Uterus (tissue), 2 donors: Measurements from ENCODE around the gene KANSL1.

Source experiments
- POLR2A ChIP-seq, 2 donors: fragments of 450-650 bp; IDR thresholded peaks; one replicate each; pipeline ENCODE4 v1.6.1; 2016; ENCODE audit warnings: antibody characterized with exemption in 2 of 2, mild to moderate bottlenecking in 1 of 2, moderate library complexity in 1 of 2
- TF ChIP-seq, protein P1 (sequence below), 4 experiments: fragments of 200-600 bp in 2 of 4; fragments of 450-650 bp in 2 of 4; sonication (generic) in 2 of 4; IDR thresholded peaks; one replicate each; pipeline ENCODE4 v1.5.1; 2016 to 2019; ENCODE audit warnings: antibody characterized with exemption in 4 of 4, mild to moderate bottlenecking in 2 of 4, moderate library complexity in 1 of 4

DNA sequence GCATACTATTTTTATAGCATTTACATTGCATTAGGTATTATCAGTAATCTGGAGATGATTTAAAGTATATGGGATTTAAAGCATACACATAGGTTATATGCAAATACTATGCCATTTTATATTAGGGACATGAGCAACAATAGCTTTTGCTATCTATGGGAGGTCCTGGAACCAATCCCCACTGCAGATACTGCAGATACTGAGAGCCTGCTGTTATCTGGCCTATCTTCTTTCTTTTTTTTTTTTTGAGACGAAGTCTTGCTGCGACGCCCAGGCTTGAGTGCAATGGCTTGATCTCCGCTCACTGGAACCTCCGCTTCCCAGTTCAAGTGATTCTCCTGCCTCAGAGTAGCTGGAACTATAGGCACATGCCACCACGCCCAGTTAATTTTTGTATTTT, 156.7 kb downstream of the KANSL1 start:
- TF ChIP-seq, protein P1, sequence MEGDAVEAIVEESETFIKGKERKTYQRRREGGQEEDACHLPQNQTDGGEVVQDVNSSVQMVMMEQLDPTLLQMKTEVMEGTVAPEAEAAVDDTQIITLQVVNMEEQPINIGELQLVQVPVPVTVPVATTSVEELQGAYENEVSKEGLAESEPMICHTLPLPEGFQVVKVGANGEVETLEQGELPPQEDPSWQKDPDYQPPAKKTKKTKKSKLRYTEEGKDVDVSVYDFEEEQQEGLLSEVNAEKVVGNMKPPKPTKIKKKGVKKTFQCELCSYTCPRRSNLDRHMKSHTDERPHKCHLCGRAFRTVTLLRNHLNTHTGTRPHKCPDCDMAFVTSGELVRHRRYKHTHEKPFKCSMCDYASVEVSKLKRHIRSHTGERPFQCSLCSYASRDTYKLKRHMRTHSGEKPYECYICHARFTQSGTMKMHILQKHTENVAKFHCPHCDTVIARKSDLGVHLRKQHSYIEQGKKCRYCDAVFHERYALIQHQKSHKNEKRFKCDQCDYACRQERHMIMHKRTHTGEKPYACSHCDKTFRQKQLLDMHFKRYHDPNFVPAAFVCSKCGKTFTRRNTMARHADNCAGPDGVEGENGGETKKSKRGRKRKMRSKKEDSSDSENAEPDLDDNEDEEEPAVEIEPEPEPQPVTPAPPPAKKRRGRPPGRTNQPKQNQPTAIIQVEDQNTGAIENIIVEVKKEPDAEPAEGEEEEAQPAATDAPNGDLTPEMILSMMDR (IDR thresholded peaks at IDR 0.05), result no peak
- no peak for TF ChIP-seq POLR2A (IDR thresholded peaks at IDR 0.05)
